GM12874 (cell line): ENCODE measurements around the gene CREBBP.

Experiments
- CTCF ChIP-seq: IDR thresholded peaks from 2 replicates; pipeline ENCODE4 v1.5.1; 2011; ENCODE audit warnings: low read depth, mild to moderate bottlenecking, control low read depth, low read length, moderate library complexity; ENCODE audit not compliant: insufficient read depth

CREBBP gene

DNA sequence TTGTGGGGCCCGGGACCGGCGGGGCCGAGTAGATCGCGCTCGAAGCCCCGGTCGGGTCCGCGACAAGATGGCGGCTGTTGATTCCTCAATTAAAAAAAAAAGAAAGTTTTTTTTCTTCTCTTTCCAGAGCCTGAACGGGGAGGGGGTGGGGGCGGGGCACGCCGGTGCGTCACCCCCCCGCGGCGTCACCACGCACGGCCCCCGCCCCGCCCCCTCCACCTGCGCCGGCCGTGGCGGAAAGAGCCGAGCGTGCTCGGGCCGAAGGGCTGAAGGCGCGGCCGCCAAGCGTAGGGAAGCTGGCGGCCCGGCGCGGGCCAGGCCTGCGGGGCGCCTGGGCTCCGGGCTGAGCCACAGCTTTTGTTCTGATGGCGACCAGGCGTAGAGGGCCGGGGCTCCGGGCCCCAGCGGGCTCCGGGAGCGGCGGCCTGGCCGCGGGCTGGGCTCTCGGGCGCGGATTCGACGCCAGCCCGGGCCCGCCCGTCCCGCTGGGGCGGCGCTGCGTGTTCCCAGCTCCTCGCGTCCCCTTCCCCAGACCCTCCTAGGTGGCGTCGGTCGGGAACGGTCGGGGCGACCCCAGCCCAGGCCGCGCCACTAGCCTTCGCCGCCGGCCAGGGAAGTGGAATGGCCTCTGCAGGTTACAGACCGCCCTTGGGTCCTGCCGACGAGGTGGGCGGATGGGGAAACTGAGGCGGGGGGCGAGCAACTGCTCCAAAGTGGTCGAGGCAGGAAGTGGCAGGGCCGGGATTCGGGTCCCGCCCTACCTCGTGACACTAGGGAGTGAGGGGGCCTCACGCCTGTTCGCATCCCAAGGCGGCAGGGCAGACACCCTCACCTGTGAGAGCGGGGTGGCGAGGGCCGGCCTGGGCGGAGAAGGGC is at the start of gene CREBBP:
Gene CREBBP, minus strand, starts transcription at position 91 of the 876 bp plus-strand sequence. CDS start 797 bp downstream, outside the sequence.
- TF ChIP-seq CTCF, result no peak

DNA sequence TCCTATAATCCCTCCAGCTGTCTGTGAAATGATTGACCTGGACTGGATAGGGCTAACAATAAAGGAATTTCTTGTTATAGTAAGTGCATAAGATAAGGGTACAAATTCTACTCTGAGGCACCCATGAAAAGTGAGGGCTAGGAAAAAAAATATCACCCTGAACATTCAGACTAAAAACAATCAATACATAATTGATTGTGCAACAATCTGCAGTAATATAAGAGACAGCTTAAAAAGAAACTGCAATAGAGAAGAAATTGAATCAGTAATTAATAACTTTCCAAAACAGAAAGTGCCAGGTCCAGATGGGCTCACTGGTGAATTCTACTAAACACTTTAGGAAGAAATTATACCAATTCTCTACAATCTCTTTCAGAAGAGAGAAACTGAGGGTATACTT is 44.2 kb upstream of the CREBBP start:
- no peak for TF ChIP-seq CTCF

- no peak for TF ChIP-seq CTCF
Observed at GRCh38 chr16:3922241-3922640, 41.7 kb upstream of the CREBBP start.

- no peak for TF ChIP-seq CTCF
Observed at GRCh38 chr16:3920206-3920605, 39.7 kb upstream of the CREBBP start.

DNA sequence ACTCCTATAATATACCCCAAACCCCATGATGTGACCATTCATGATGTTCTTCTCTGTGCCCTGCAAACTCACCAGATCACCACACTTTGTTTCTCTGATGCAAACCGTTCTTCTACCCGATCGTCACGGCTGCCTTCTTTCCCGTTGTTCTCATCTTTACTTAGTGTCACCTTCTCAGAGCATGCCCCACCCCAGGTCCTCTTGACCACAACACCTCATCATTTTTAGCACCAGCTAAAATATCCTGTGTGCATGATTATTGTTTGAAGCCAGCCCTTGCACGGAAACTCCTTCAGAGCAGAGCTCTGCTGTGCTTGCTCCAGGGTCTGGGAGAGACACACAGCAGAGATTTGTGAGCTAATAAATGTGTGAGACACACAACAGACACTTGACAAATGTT is 38.9 kb upstream of the CREBBP start:
- TF ChIP-seq CTCF, result no peak

DNA sequence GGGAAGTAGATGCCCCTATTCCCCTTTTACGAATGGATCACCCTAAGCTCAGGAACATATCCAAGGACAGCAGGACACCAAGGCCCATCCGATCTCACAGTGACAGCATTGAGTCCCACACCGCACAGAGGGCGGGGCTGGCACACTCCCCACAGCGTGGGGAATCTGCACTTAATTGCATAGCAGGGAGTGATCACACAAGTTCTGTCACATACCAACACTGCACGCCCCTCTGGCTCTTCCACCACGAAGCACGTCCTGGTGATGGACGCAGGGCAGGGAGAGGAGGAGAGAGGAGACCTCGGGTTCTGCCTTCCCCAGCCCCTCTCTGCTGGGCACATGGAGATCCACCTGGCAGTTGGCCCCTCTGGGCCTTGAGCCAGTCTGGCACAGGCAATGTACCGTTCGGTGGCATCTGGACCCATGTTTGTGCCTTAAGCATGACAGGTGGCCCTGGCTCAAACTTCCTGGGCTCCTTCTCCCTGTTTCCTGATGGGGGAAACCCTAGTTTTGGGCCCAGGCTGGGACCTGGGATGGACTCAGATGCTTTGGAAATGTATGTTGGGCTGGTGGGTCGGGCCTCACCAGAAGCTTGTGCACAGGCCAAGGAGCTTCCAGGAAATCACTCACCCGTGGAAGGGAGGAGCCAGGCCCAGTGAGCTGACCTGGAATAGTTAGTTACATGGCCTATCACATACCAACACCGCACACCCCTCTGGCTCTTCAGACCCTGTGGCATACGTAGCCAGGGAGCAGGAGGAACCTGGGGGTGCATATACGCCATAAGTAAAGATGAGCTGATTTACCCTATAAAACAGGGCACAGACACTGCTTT is 35.1 kb upstream of the CREBBP start:
- TF ChIP-seq CTCF, result no peak

GRCh38 chr16:3912897-3913296 is 32.4 kb upstream of the CREBBP start:
- no peak for TF ChIP-seq CTCF
